D721Med (cell line): Measurements from ENCODE around the gene GHDC.

ENCODE experiments used
- DNase-seq: peaks from one replicate; pipeline ENCODE4 v3.0.0; 2011; ENCODE audit warnings: low spot score; ENCODE audit not compliant: insufficient read length
- FAIRE-seq: peaks from 2 replicates; lab custom pipeline; 2011; peaks lifted over from hg19 to GRCh38; lab: Jason Lieb, UNC
- TF ChIP-seq, protein P1 (sequence below): IDR thresholded peaks from 2 replicates; pipeline ENCODE4 v1.5.1; 2012; ENCODE audit warnings: mild to moderate bottlenecking, control low read depth; ENCODE audit not compliant: insufficient read depth; ENCODE audit errors: missing control alignments

The GHDC gene

GRCh38 chr17:42182927-42183734 is 11.2 kb downstream of the GHDC start:
- DNase-seq (no peak), FAIRE-seq (no peak)
- TF ChIP-seq, protein P1, sequence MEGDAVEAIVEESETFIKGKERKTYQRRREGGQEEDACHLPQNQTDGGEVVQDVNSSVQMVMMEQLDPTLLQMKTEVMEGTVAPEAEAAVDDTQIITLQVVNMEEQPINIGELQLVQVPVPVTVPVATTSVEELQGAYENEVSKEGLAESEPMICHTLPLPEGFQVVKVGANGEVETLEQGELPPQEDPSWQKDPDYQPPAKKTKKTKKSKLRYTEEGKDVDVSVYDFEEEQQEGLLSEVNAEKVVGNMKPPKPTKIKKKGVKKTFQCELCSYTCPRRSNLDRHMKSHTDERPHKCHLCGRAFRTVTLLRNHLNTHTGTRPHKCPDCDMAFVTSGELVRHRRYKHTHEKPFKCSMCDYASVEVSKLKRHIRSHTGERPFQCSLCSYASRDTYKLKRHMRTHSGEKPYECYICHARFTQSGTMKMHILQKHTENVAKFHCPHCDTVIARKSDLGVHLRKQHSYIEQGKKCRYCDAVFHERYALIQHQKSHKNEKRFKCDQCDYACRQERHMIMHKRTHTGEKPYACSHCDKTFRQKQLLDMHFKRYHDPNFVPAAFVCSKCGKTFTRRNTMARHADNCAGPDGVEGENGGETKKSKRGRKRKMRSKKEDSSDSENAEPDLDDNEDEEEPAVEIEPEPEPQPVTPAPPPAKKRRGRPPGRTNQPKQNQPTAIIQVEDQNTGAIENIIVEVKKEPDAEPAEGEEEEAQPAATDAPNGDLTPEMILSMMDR = no peak

- no peak for FAIRE-seq
- TF ChIP-seq, protein P1 = no peak
- no peak for DNase-seq
Measured at GRCh38 chr17:42181851-42182207, 12.5 kb downstream of the GHDC start.

DNA sequence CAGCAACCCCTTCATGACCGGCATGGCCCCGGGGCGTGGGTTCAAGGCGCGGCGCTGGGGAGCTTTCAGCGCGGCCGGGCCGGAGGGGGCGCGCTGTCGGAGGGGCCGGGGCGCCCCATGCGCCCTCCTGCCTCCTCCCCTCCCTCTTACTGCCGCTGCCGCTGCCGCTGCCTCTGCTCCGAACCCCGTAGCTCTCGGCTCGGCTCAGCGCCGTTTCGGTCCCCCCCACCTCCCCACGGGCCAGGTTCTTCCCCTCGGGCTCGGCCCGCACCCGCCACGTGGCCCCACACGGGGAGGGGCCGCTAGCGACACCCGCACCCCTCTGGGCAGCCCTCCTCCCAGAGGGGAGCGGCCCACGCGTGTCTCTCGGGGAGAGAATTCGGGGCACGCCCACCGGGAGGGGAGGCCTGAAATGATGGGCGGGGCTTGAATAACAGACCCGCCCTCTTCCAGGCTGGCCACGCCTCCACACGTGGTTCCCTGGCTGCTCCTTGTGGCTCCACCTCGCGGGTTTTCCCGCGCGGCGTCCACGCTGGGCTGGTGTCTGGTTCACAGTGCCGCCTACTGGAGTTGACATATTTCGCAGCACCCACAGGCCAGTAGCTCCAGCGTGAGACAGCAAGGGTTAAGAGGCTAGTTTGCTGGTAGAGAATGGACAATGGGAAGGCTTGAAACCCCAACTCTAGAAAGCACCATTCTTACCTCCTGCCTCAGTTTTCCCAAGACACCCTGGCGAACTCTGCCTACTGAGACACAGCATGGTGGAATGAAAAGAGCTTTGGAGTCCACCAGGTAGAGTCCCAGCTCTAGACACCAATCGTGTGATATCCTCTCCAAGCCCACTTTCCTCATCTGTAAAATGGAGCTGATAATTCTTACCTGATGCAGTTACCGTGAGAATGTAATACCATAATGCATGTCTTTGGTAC is 13.1 kb downstream of the GHDC start, which contains the start of gene KCNH4:
TSS of gene KCNH4 (minus strand) at position 221 of the 929 bp plus-strand sequence. CDS start at position 24, 197 bp downstream.
- TF ChIP-seq, protein P1 = peak; percentile 84
- FAIRE-seq = no peak
- DNase-seq = peak; percentile 96

- TF ChIP-seq, protein P1 = no peak
- no peak for DNase-seq
- FAIRE-seq = no peak
Measured at GRCh38 chr17:42180411-42180921, 13.8 kb downstream of the GHDC start.

GRCh38 chr17:42179911-42180410 is 14.3 kb downstream of the GHDC start:
- DNase-seq (no peak), FAIRE-seq (no peak)
- TF ChIP-seq, protein P1 = no peak

DNA sequence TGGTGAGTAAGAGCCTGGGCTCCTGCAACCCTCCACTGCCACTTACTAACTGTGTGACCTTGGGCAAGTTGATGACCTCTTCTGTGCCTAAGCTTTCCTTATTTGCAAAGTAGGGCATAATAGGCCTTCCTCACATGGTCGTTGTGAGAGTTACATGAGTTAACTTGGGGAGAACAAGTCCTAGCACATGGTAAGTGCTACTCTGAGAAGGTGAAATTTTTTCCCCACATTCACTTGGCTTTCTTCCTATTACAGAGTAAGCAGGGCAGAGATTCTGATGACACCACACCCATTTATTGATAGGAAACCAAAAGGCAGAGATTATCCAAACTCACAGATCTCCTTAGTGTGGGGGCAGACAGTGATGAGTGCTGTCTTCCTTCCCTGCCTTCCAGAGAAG is 15.0 kb downstream of the GHDC start:
- no peak for FAIRE-seq
- no peak for DNase-seq
- TF ChIP-seq, protein P1 = no peak
